GM23248 (cell line): ENCODE data around the gene SIT1. TPM values are rescaled to one million over a fixed set of nuclear protein-coding genes. Genes with fewer than 3 reads are reported as not detected.

ENCODE experiments used
- DNase-seq: peaks from one replicate; pipeline ENCODE4 v3.0.0-alpha.2; 2015
- H2AFZ ChIP-seq: fragments of 200-600 bp; sonication (generic); 2 replicates; pipeline ENCODE4 v1.6.1; 2016; ENCODE audit warnings: antibody characterized with exemption
- H3F3A ChIP-seq: fragments of 200-600 bp; sonication (generic); 2 replicates; pipeline ENCODE4 v1.6.1; 2016; ENCODE audit warnings: mild to moderate bottlenecking, antibody characterized with exemption, mixed run types; ENCODE audit not compliant: insufficient read depth
- H3K27ac ChIP-seq: fragments of 200-600 bp; sonication (generic); 2 replicates; pipeline ENCODE4 v1.5.1; 2016; ENCODE audit warnings: mild to moderate bottlenecking
- H3K27me3 ChIP-seq: fragments of 200-600 bp; sonication (generic); replicated peaks from 2 replicates; pipeline ENCODE4 v1.6.1; 2016; ENCODE audit warnings: mild to moderate bottlenecking; ENCODE audit not compliant: insufficient read depth
- H3K36me3 ChIP-seq: fragments of 200-600 bp; sonication (generic); 2 replicates; pipeline ENCODE4 v1.6.1; 2016; ENCODE audit warnings: low read depth, mild to moderate bottlenecking
- H3K4me1 ChIP-seq: fragments of 200-600 bp; sonication (generic); 2 replicates; pipeline ENCODE4 v1.6.1; 2016; ENCODE audit warnings: mild to moderate bottlenecking; ENCODE audit not compliant: insufficient read depth
- H3K4me2 ChIP-seq: fragments of 200-600 bp; sonication (generic); one replicate; pipeline ENCODE4 v1.6.1; 2016; ENCODE audit warnings: mild to moderate bottlenecking; ENCODE audit not compliant: unreplicated experiment
- H3K4me3 ChIP-seq: fragments of 200-600 bp; sonication (generic); 2 replicates; pipeline ENCODE4 v1.5.1; 2016; ENCODE audit warnings: mild to moderate bottlenecking
- H3K79me2 ChIP-seq: fragments of 200-600 bp; sonication (generic); 2 replicates; pipeline ENCODE4 v1.6.1; 2016; ENCODE audit warnings: mild to moderate bottlenecking; ENCODE audit not compliant: insufficient read depth
- H3K9ac ChIP-seq: fragments of 200-600 bp; sonication (generic); 2 replicates; pipeline ENCODE4 v1.6.1; 2016; ENCODE audit warnings: mild to moderate bottlenecking
- H3K9me2 ChIP-seq: fragments of 200-600 bp; sonication (generic); 2 replicates; pipeline ENCODE4 v1.6.1; 2016; ENCODE audit warnings: mixed run types, mild to moderate bottlenecking, moderate library complexity; ENCODE audit not compliant: insufficient read depth
- H3K9me3 ChIP-seq: fragments of 200-600 bp; sonication (generic); one replicate; pipeline ENCODE4 v1.6.1; 2017; ENCODE audit warnings: low read depth
- H4K20me1 ChIP-seq: fragments of 200-600 bp; sonication (generic); 2 replicates; pipeline ENCODE4 v1.6.0; 2016; ENCODE audit not compliant: insufficient read depth
- EZH2 ChIP-seq: fragments of 200-600 bp; sonication (generic); IDR thresholded peaks from 2 replicates; pipeline ENCODE4 v1.6.1; 2018; ENCODE audit warnings: antibody characterized with exemption, mild to moderate bottlenecking; ENCODE audit not compliant: insufficient read depth, poor library complexity, severe bottlenecking
- EZH2phosphoT487 ChIP-seq: fragments of 200-600 bp; sonication (generic); IDR thresholded peaks from 2 replicates; pipeline ENCODE4 v1.6.1; 2018; ENCODE audit warnings: antibody characterized with exemption, moderate library complexity, mild to moderate bottlenecking, low read depth; ENCODE audit not compliant: insufficient read depth
- WGBS, 2 experiments: methylation state at CpG; one replicate each; pipeline ENCODE4 v1.1.6; 2015 to 2017; ENCODE audit warnings: low lambda C conversion rate in 2 of 2, low coverage in 1 of 2; ENCODE audit errors: missing lambda C conversion rate in 2 of 2; 5-methylcytosine and 5-hydroxymethylcytosine counted together
- in situ Hi-C: fragments of 300-500 bp; cut with MboI; formaldehyde crosslinking; loops from 2 replicates; pipeline ENCODE4 v1.15.0; 2020
- polyA plus RNA-seq: library from polyadenylated mRNA; unstranded; fragments of >200 nt; fragmentation: Nextera tagmentation; extraction: Ambion mirVana; gene quantifications from 2 replicates; pipeline ENCODE4 v1.2.1, GENCODE V29; 2016
- total RNA-seq: library from RNA; depleted of rRNA; stranded (reverse); fragments of >200 nt; shearing (Covaris generic); gene quantifications from 2 replicates; pipeline ENCODE4 v1.2.3, GENCODE V29; 2014

The SIT1 gene
- total and polyA plus RNA-seq, 2 experiments from 2014 or later, result not detected

DNA sequence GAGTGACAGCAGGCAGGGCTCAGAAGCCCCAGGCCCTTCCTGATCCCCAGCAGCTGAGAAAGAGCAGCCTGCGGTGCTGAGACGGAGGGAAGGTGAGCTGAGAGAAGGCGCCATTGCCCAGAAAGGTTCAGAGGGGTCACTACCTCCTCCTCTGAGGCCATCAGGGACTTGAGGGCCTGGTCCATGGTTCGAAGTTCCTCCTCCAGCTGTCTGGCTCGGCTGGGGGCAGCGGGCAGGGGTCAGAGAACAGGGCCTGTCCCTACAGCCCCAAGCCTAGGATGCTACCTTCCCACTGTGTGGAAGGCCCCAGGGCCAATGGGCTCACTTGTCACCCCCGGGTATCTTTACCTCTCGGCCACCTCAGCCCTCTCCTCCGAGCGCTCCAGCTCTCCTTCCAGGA is 34.2 kb upstream of the SIT1 start:
- Histone ChIP-seq H4K20me1 (peaks cover 54% of the 10 kb centered on the region), H3K4me2 (peak overlapping the region; percentile 89), H3K27me3 (no peaks in the 10 kb centered on the region), H3F3A (peaks cover 90% of the 10 kb centered on the region), H2AFZ (no peak overlapping the region), H3K9me3 (no peaks in the 10 kb centered on the region), H3K36me3 (peaks cover 50% of the 10 kb centered on the region), H3K79me2 (peaks cover 64% of the 10 kb centered on the region), H3K4me1 (peaks cover 35% of the 10 kb centered on the region), H3K4me3 (no peak overlapping the region), H3K9me2 (no peaks in the 10 kb centered on the region), H3K9ac (no peak overlapping the region), H3K27ac (no peak overlapping the region)
- 97 to 100% methylated on average over 10 of the region's 10 CpGs for WGBS, 2 experiments
- TF ChIP-seq EZH2phosphoT487 (no peak), EZH2 (no peak)
- in situ Hi-C loops, result no loop called here
- DNase-seq, result no peak

DNA sequence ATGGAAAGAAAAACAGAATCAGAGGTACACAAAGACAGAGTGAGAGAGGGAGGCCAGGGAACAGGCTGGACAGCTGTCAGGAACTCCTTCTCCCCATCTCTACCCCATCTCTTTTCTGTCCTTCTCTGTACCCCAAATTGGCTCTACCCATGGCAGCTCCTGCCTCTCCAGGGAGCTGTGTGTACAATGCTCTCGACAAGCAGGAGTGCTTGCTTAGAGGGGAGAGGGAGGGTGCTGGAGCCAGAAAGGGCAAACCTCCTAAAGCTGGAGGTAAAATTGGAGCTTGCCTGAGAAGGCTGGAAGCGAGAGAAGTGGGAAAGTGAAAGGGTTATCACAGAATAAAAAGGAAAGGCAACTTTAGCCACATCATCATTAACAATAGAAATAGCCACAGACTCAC is 32.6 kb upstream of the SIT1 start:
- DNase-seq, result no peak
- H3K4me1 ChIP-seq, result peaks cover 35% of the 10 kb centered on the region
- H3K27ac ChIP-seq, result peak overlapping the region; percentile 32
- in situ Hi-C loops, result no loop called here
- H3K27me3 ChIP-seq, result no peaks in the 10 kb centered on the region
- peaks cover 53% of the 10 kb centered on the region for H4K20me1 ChIP-seq
- WGBS, 2 experiments, result 76 to 87% methylated on average over 2 of the region's 2 CpGs
- H3K9ac ChIP-seq, result peak overlapping the region; percentile 35; the same call in 1 of the 2 replicates
- H2AFZ ChIP-seq, result no peak overlapping the region
- no peaks in the 10 kb centered on the region for H3K9me3 ChIP-seq
- H3K4me3 ChIP-seq, result no peak overlapping the region
- H3K79me2 ChIP-seq, result peaks cover 48% of the 10 kb centered on the region
- TF ChIP-seq EZH2 (no peak), EZH2phosphoT487 (no peak)
- H3K4me2 ChIP-seq, result no peak overlapping the region
- peaks cover 94% of the 10 kb centered on the region for H3F3A ChIP-seq
- peaks cover 50% of the 10 kb centered on the region for H3K36me3 ChIP-seq
- no peaks in the 10 kb centered on the region for H3K9me2 ChIP-seq

DNA sequence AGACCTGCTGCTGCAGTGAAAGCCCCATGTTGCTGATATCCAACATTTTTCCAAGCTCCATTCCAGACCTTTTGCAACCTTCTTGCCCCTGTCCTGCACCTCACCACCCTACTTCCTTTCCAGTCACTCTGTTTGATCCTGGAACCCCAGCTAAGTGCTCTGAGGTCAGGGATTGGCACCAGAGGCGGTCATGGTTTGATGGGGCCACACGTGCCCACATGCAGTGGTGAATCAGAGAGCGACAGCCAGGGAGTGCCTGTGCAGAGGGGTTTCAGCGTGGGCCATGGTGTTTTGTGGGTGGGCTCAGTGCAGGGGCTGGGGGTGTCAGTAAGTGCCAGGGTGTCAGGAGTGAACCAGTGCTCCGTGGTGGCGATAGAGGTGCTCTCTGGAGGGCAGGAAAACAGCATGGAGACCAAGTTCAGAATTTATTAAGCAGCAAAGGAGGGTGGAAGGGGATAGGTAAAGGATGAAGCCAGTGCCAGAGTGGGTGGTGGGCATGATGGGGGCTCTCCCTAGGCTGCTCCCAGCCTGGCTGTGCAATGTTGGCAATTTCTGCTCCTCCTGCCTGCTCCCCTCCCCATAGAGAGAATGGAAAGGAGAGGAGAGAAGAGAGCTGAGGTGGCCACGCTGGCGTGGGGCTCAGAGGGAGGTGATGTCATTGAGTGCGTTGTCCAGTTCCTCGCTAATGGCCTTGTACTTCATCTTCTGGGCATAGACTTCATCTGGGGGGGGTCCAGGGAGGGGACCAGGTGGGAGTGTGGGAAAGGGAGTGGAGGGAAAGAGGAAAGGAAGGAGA is 32.0 kb upstream of the SIT1 start:
- in situ Hi-C loops, result no loop called here
- no peak overlapping the region for H3K4me3 ChIP-seq
- WGBS, 2 experiments, result 91 to 92% methylated on average over 10 of the region's 10 CpGs

DNA sequence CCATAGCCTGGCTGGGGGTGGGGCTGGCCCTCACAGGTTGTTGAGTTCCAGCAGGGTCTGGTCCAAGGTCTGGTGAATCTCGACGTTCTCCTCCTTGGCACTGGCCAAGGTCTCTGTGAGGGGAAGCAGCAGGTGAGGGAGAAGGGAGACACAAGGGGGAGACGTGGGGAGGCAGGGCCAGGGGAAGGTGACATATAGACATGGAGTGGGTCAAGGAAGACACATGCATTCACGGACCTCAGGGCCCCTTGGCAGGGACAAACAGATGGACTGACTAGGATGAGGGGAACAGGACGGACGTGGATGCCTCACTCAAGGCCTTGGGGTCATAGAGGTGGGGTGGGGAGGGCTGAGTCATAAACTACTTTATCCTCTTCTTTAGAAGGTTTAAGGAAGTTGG is 31.3 kb upstream of the SIT1 start:
- Histone ChIP-seq H3K9me3 (no peaks in the 10 kb centered on the region), H2AFZ (no peak overlapping the region), H3K4me1 (peaks cover 24% of the 10 kb centered on the region), H4K20me1 (peaks cover 40% of the 10 kb centered on the region), H3K9me2 (no peaks in the 10 kb centered on the region), H3K4me2 (no peak overlapping the region), H3K36me3 (peaks cover 45% of the 10 kb centered on the region), H3K4me3 (no peak overlapping the region), H3F3A (peaks cover 93% of the 10 kb centered on the region), H3K9ac (no peak overlapping the region), H3K27ac (peak overlapping the region; percentile 28), H3K27me3 (no peaks in the 10 kb centered on the region), H3K79me2 (peaks cover 35% of the 10 kb centered on the region)
- TF ChIP-seq EZH2, result no peak
- WGBS, 2 experiments, result 69 to 72% methylated on average over 6 of the region's 6 CpGs
- DNase-seq, result no peak
- in situ Hi-C loops, result no loop called here

More for the DNA sequence above, 32.0 kb upstream of the SIT1 start:
- no peak for TF ChIP-seq EZH2phosphoT487
- TF ChIP-seq EZH2, result no peak
- no peak overlapping the region for H3K4me2 ChIP-seq
- H3K27ac ChIP-seq, result peak overlapping the region; percentile 32; the same call in 1 of the 2 replicates
- H4K20me1 ChIP-seq, result peaks cover 47% of the 10 kb centered on the region
- peaks cover 30% of the 10 kb centered on the region for H3K4me1 ChIP-seq
- H3K36me3 ChIP-seq, result peaks cover 47% of the 10 kb centered on the region
- H3K79me2 ChIP-seq, result peaks cover 42% of the 10 kb centered on the region
- no peaks in the 10 kb centered on the region for H3K9me3 ChIP-seq
- peaks cover 94% of the 10 kb centered on the region for H3F3A ChIP-seq
- 0 out of 2 replicates have a peak overlapping the region, but pooled peaks have one; percentile 13 for H3K9ac ChIP-seq
- no peak overlapping the region for H2AFZ ChIP-seq
- H3K9me2 ChIP-seq, result no peaks in the 10 kb centered on the region
- H3K27me3 ChIP-seq, result no peaks in the 10 kb centered on the region
- DNase-seq, result no peak
